Measurements from ENCODE around the gene SMKR1.
"Not testable (repeated sequence)": the region's sequence is repeated elsewhere in the genome, so short reads cannot be mapped to it uniquely, and the experiment has no call there.

SMKR1 gene

GRCh38 chr7:129482781-129483180 lies 19.6 kb upstream of the SMKR1 start:
- no peak for DNase-seq (ENCODE audit: low spot score)

GRCh38 chr7:129489491-129489890 lies 12.8 kb upstream of the SMKR1 start:
- no peak for DNase-seq (ENCODE audit: low spot score)

GRCh38 chr7:129492391-129492790 lies 9.9 kb upstream of the SMKR1 start:
- no peak for DNase-seq (ENCODE audit: low spot score)

- DNase-seq (ENCODE audit: low spot score): peak; percentile 47
These were observed 8.8 kb upstream of the SMKR1 start for GRCh38 chr7:129493555-129493954.

- peak; percentile 66 for DNase-seq (ENCODE audit: low spot score)
These were observed 8.3 kb upstream of the SMKR1 start for GRCh38 chr7:129494041-129494440.

GRCh38 chr7:129495987-129496386 lies 6.3 kb upstream of the SMKR1 start:
- no peak for DNase-seq (ENCODE audit: low spot score)

- no peak for DNase-seq (ENCODE audit: low spot score)
These were observed 5.7 kb upstream of the SMKR1 start for GRCh38 chr7:129496653-129497052.

- no peak for DNase-seq (ENCODE audit: low spot score)
These were observed 5.2 kb upstream of the SMKR1 start for GRCh38 chr7:129497156-129497555.

- DNase-seq (ENCODE audit: low spot score): no peak
These were observed 4.3 kb upstream of the SMKR1 start for GRCh38 chr7:129498021-129498420.

GRCh38 chr7:129499999-129500398 lies 2.3 kb upstream of the SMKR1 start:
- DNase-seq (ENCODE audit: low spot score): no peak

GRCh38 chr7:129502708-129503685 lies 666 bp downstream of the SMKR1 start:
- no peak for DNase-seq (ENCODE audit: low spot score)

- DNase-seq (ENCODE audit: low spot score): no peak
These were observed 1.4 kb downstream of the SMKR1 start for GRCh38 chr7:129503725-129504124.

- DNase-seq (ENCODE audit: low spot score): no peak
These were observed 9.9 kb downstream of the SMKR1 start for GRCh38 chr7:129512192-129512591.

GRCh38 chr7:129513546-129513945 lies 11.2 kb downstream of the SMKR1 start:
- no peak for DNase-seq (ENCODE audit: low spot score)

- DNase-seq (ENCODE audit: low spot score): peak; percentile 80
These were observed 12.4 kb downstream of the SMKR1 start for GRCh38 chr7:129514683-129515082.

GRCh38 chr7:129515381-129515780 lies 13.1 kb downstream of the SMKR1 start:
- DNase-seq (ENCODE audit: low spot score): no peak

GRCh38 chr7:129517931-129518330 lies 15.6 kb downstream of the SMKR1 start:
- no peak for DNase-seq (ENCODE audit: low spot score)

GRCh38 chr7:129519464-129519863 lies 17.1 kb downstream of the SMKR1 start:
- DNase-seq (ENCODE audit: low spot score): no peak

- no peak for DNase-seq (ENCODE audit: low spot score)
These were observed 20.0 kb downstream of the SMKR1 start for GRCh38 chr7:129522088-129522970.

GRCh38 chr7:129522971-129523340 lies 20.6 kb downstream of the SMKR1 start:
- no peak for DNase-seq (ENCODE audit: low spot score)

GRCh38 chr7:129523924-129524323 lies 21.6 kb downstream of the SMKR1 start:
- no peak for DNase-seq (ENCODE audit: low spot score)

GRCh38 chr7:129524405-129524804 lies 22.1 kb downstream of the SMKR1 start:
- DNase-seq (ENCODE audit: low spot score): not testable (repeated sequence)

All from RKO (cell line).